Suprapubic skin (tissue), 3 donors: ENCODE data around the gene ITIH5.

Source experiments
- CTCF ChIP-seq, 2 donors: fragments of 200-600 bp in 1 of 2; fragments of 450-650 bp in 1 of 2; sonication (generic) in 1 of 2; IDR thresholded peaks; one replicate each; pipeline ENCODE4 v1.5.1; 2016 to 2019; ENCODE audit warnings: antibody characterized with exemption in 2 of 2, mild to moderate bottlenecking in 1 of 2, moderate library complexity in 1 of 2
- EP300 ChIP-seq: sonication (generic); formaldehyde crosslinking; IDR thresholded peaks from one replicate; pipeline ENCODE4 v1.6.1; 2017; ENCODE audit warnings: antibody characterized with exemption
- POLR2A ChIP-seq, 2 donors: fragments of 450-650 bp; IDR thresholded peaks; one replicate each; pipeline ENCODE4 v1.6.1; 2017; ENCODE audit warnings: antibody characterized with exemption in 2 of 2, mild to moderate bottlenecking in 2 of 2, moderate library complexity in 2 of 2

- no peak for TF ChIP-seq CTCF (IDR thresholded peaks at IDR 0.05)
- no peak for TF ChIP-seq POLR2A (IDR thresholded peaks at IDR 0.05)
- TF ChIP-seq EP300: no peak
Measured at GRCh38 chr10:7547206-7547605, 119.6 kb downstream of the ITIH5 start.
